Keratinocyte (primary cell): ENCODE data around the gene KLHL29. TPM values are rescaled to one million over a fixed set of nuclear protein-coding genes. Genes with fewer than 3 reads are reported as not detected.
A peak's percentile ranks its signal among the peaks of the same experiment; 100 is the strongest.

Experiments
- DNase-seq: peaks from one replicate; pipeline ENCODE4 v3.0.0-alpha.2; 2011; ENCODE audit warnings: low read depth, missing footprints, low spot score
- FAIRE-seq: peaks from 2 replicates; lab custom pipeline; 2011; peaks lifted over from hg19 to GRCh38; lab: Jason Lieb, UNC
- H2AFZ ChIP-seq: 2 replicates; pipeline ENCODE4 v1.6.0; 2012; ENCODE audit warnings: low read length, control low read depth, inconsistent platforms; ENCODE audit not compliant: control insufficient read depth
- H3K27ac ChIP-seq: 2 replicates; pipeline ENCODE4 v1.5.1; 2011; ENCODE audit warnings: low read length; ENCODE audit not compliant: control insufficient read depth, insufficient read depth
- H3K27me3 ChIP-seq: 3 replicates; pipeline ENCODE4 v1.6.0; 2011; ENCODE audit warnings: low read length; ENCODE audit not compliant: control insufficient read depth, insufficient read depth; ENCODE audit errors: extremely low read depth
- H3K36me3 ChIP-seq, 2 experiments: 2 replicates in 1 of 2; 3 replicates in 1 of 2; pipeline ENCODE4 v1.5.1; 2011; ENCODE audit warnings: low read length in 2 of 2, mild to moderate bottlenecking in 1 of 2; ENCODE audit not compliant: control insufficient read depth in 2 of 2, insufficient read depth in 2 of 2; ENCODE audit errors: extremely low read depth in 1 of 2
- H3K4me1 ChIP-seq: 3 replicates; pipeline ENCODE4 v1.5.1; 2011; ENCODE audit warnings: low read length; ENCODE audit not compliant: control insufficient read depth, insufficient read depth; ENCODE audit errors: extremely low read depth
- H3K4me2 ChIP-seq: 3 replicates; pipeline ENCODE4 v1.6.0; 2011; ENCODE audit warnings: low read depth, low read length; ENCODE audit not compliant: control insufficient read depth, insufficient read depth; ENCODE audit errors: extremely low read depth
- H3K4me3 ChIP-seq, 3 experiments: fragments of 200-600 bp in 1 of 3; sonication (generic) in 1 of 3; 2 replicates in 2 of 3; 3 replicates in 1 of 3; pipeline ENCODE4 v1.5.1; 2011 to 2016; ENCODE audit warnings: low read length in 3 of 3, mild to moderate bottlenecking in 3 of 3, control low read depth in 2 of 3, inconsistent platforms in 1 of 3, low read depth in 1 of 3, mixed read lengths in 1 of 3, mixed run types in 1 of 3, moderate library complexity in 1 of 3; ENCODE audit not compliant: control insufficient read depth in 2 of 3, insufficient read depth in 2 of 3; ENCODE audit errors: extremely low read depth in 1 of 3
- H3K79me2 ChIP-seq: 2 replicates; pipeline ENCODE4 v1.6.0; 2012; ENCODE audit warnings: low read length; ENCODE audit not compliant: control insufficient read depth, insufficient read depth
- H3K9ac ChIP-seq: 3 replicates; pipeline ENCODE4 v1.6.0; 2011; ENCODE audit warnings: low read length; ENCODE audit not compliant: control insufficient read depth, insufficient read depth; ENCODE audit errors: extremely low read depth
- H3K9me1 ChIP-seq: 3 replicates; pipeline ENCODE4 v1.6.0; 2011; ENCODE audit warnings: low read length; ENCODE audit not compliant: control insufficient read depth, insufficient read depth; ENCODE audit errors: extremely low read depth
- H3K9me3 ChIP-seq: 2 replicates; pipeline ENCODE4 v1.5.1; 2012; ENCODE audit warnings: low read depth, low read length; ENCODE audit not compliant: control insufficient read depth
- H4K20me1 ChIP-seq: 3 replicates; pipeline ENCODE4 v1.6.0; 2011; ENCODE audit warnings: low read length; ENCODE audit not compliant: control insufficient read depth, insufficient read depth; ENCODE audit errors: extremely low read depth
- EZH2 ChIP-seq: IDR thresholded peaks from one replicate; pipeline ENCODE4 v1.6.1; 2012; ENCODE audit warnings: inconsistent platforms, mild to moderate bottlenecking, low read length, moderate library complexity
- dilution Hi-C: fragments of 300-500 bp; cut with MboI; formaldehyde crosslinking; loops from one replicate; pipeline ENCODE4 v1.7.0; 2020; ENCODE audit warnings: low sequenced_read_pairs; ENCODE audit not compliant: extremely low pct_ligation_motif_present
- polyA plus RNA-seq, 5 experiments: library from polyadenylated mRNA; depleted of rRNA in 3 of 5; stranded (reverse) in 3 of 5; stranded (forward) in 1 of 5; unstranded in 1 of 5; fragments of >200 nt; gene quantifications; 1 replicate in 1 of 5; 2 replicates in 3 of 5; 3 replicates in 1 of 5; pipeline versions ENCODE4 v1.2.1 to v1.2.3, GENCODE V29; 2011 to 2012; ENCODE audit warnings: missing spikeins in 2 of 5, low read depth in 1 of 5, low replicate concordance in 1 of 5
- TF ChIP-seq, protein P1 (sequence below), 3 experiments: IDR thresholded peaks in 1 of 3; conservative IDR thresholded peaks in 1 of 3; optimal IDR thresholded peaks in 1 of 3; 2 replicates in 2 of 3; 3 replicates in 1 of 3; pipeline versions ENCODE3 to v1.5.1; 2011; ENCODE audit warnings: low read length in 3 of 3, mild to moderate bottlenecking in 3 of 3, moderate library complexity in 2 of 3, control low read depth in 1 of 3, inconsistent platforms in 1 of 3; ENCODE audit not compliant: insufficient read depth in 2 of 3; ENCODE audit errors: extremely low read depth in 1 of 3

The KLHL29 gene
- polyA plus RNA-seq, 1 donor (not counting 4 experiments of a cell fraction or from before 2014, with no cell fraction given), result 4.7 TPM

DNA sequence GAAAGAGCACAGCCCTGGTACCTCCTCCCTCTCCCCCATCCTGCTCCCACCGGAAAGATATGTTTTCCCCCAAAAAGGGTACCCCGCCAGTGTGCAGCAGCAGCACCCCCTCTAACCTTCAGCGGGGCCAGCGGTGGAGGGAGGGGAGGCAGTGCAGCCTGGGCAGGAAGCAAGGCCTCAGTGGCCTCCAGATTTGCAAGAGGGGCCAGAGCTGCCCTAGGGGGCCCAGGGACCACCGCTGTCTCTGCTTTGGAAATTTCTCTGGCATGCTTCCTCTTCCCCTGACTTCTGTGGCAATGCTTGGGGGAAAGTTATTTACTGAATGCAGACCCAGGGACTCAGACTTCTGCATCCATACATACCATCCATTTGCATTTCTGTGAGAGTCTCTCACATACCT, 111.5 kb downstream of the KLHL29 start:
- DNase-seq, result no peak
- Histone ChIP-seq H4K20me1 (no peaks in the 10 kb centered on the region), H3K4me3 (no peak overlapping the region), H3K9me3 (no peaks in the 10 kb centered on the region), H3K36me3 (no peaks in the 10 kb centered on the region), H2AFZ (no peak overlapping the region), H3K4me1 (peaks cover 46% of the 10 kb centered on the region), H3K79me2 (no peaks in the 10 kb centered on the region), H3K4me2 (peak overlapping the region; percentile 24), H3K27ac (no peak overlapping the region), H3K9me1 (peaks cover 7% of the 10 kb centered on the region), H3K9ac (no peak overlapping the region), H3K27me3 (no peaks in the 10 kb centered on the region)
- dilution Hi-C loops, result no loop called here
- TF ChIP-seq, protein P1, sequence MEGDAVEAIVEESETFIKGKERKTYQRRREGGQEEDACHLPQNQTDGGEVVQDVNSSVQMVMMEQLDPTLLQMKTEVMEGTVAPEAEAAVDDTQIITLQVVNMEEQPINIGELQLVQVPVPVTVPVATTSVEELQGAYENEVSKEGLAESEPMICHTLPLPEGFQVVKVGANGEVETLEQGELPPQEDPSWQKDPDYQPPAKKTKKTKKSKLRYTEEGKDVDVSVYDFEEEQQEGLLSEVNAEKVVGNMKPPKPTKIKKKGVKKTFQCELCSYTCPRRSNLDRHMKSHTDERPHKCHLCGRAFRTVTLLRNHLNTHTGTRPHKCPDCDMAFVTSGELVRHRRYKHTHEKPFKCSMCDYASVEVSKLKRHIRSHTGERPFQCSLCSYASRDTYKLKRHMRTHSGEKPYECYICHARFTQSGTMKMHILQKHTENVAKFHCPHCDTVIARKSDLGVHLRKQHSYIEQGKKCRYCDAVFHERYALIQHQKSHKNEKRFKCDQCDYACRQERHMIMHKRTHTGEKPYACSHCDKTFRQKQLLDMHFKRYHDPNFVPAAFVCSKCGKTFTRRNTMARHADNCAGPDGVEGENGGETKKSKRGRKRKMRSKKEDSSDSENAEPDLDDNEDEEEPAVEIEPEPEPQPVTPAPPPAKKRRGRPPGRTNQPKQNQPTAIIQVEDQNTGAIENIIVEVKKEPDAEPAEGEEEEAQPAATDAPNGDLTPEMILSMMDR (optimal IDR thresholded peaks at IDR 0.05 in 1 of 3, IDR thresholded peaks at IDR 0.05 in 1 of 3, conservative IDR thresholded peaks at IDR 0.05 in 1 of 3; ENCODE audit: extremely low read depth in 1 of 3, insufficient read depth in 2 of 3, low read length in 3 of 3), result no peak
- no peak for TF ChIP-seq EZH2
- no peak for FAIRE-seq

DNA sequence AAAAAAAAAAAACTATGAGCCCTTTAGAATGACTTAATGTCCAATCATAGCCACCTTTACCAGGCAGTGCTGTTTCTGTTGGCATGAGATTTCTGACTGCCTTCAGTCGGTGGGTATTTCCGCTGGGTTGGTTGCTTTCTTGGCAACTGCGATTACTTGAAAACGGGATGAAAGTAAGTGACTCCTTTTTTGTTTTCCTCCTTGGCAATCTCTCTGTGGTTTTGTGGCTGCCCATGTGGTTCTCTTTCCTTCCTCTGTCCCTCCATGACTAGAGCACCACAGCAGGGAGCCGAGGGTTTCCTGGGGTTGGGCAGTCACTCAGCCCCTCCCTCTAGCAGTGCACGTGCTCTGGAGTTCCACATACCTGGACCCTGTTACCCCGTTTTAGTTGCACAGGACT, 112.1 kb downstream of the KLHL29 start:
- H3K9me3 ChIP-seq, result no peaks in the 10 kb centered on the region
- no peak for DNase-seq
- H3K27me3 ChIP-seq, result no peaks in the 10 kb centered on the region
- TF ChIP-seq, protein P1 (optimal IDR thresholded peaks at IDR 0.05 in 1 of 3, IDR thresholded peaks at IDR 0.05 in 1 of 3, conservative IDR thresholded peaks at IDR 0.05 in 1 of 3; ENCODE audit: extremely low read depth in 1 of 3, insufficient read depth in 2 of 3, low read length in 3 of 3), result no peak
- no peak for TF ChIP-seq EZH2
- no peaks in the 10 kb centered on the region for H4K20me1 ChIP-seq
- H3K36me3 ChIP-seq, result no peaks in the 10 kb centered on the region
- peak overlapping the region; percentile 1 for H3K27ac ChIP-seq
- dilution Hi-C loops, result no loop called here
- peak overlapping the region; percentile 24 for H3K4me2 ChIP-seq
- peaks cover 46% of the 10 kb centered on the region for H3K4me1 ChIP-seq
- peak; percentile 87 for FAIRE-seq
- peaks cover 7% of the 10 kb centered on the region for H3K9me1 ChIP-seq
- H3K4me3 ChIP-seq, result no peak overlapping the region
- no peak overlapping the region for H2AFZ ChIP-seq
- H3K9ac ChIP-seq, result no peak overlapping the region
- no peaks in the 10 kb centered on the region for H3K79me2 ChIP-seq
